ENCODE data around the gene SORL1.

- TF ChIP-seq POLR2AphosphoS5 (IDR thresholded peaks at IDR 0.05; ENCODE audit: low read depth, low read length) (no peak), POLR2A (IDR thresholded peaks at IDR 0.05; ENCODE audit: low read depth, low read length) (no peak), TAF1 (IDR thresholded peaks at IDR 0.05; ENCODE audit: borderline replicate concordance, low read depth, low read length) (no peak)
Observed at GRCh38 chr11:121460941-121461514, 8.9 kb downstream of the SORL1 start.
